Measurements from ENCODE around the gene ATOH7.
"Not testable (repeated sequence)": the region's sequence is repeated elsewhere in the genome, so short reads cannot be mapped to it uniquely, and the experiment has no call there.

ATOH7 gene

DNA sequence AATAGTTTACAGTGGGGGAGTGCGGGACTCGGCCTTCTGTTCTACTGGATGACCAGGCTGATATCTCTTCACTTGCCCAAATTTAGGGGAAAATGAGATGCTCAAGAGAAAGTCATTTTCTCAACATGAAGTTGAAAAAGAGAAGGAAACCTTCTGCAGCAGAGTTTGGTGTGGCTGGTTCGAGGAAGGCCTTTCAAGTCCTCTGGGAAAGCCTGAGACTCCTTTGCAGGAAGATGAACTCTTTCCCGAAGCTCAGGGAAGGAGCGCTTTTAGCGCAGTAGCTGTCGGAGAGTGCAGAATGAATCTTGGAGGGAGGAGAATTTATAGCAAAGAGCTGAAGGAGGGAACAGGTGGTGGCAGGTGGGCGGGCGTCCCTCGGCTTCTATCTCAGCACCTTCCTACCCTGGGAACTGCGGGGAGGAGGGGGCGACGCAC lies at the start of gene ATOH7:
TSS of gene ATOH7 (minus strand) at position 297 of the 435 bp plus-strand sequence. CDS start 436 bp downstream, outside the sequence.
- DNase-seq (ENCODE audit: low read depth), result no peak
- H3K4me3 ChIP-seq (replicated peaks; ENCODE audit: low read depth, low read length), result peak within 1 kb of the TSS; percentile 62
- no peak for TF ChIP-seq CTCF (IDR thresholded peaks at IDR 0.05; ENCODE audit: low read length, missing control alignments)

DNA sequence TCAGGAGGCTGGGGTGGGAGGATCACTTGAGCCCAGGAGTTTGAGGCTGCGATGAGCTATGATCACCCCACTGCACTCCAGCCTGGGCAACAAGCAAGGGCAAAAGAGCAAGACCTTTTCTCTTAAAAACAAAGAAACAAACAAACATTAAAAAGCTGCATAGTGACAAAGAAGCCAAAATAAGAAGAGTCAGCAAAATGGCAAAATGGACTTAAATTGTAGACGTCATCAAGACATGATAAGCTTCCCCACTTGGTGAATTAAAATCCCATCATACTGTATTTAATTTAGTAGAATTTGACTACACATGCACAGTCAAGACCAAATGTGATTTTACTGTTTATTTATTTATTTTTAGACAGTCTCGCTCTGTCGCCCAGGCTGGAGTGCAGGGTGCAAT lies 48.8 kb upstream of the ATOH7 start:
- no peak for TF ChIP-seq CTCF (IDR thresholded peaks at IDR 0.05; ENCODE audit: low read length, missing control alignments)
- no peak for DNase-seq (ENCODE audit: low read depth)
- no peak overlapping the region for H3K4me3 ChIP-seq (replicated peaks; ENCODE audit: low read depth, low read length)

DNA sequence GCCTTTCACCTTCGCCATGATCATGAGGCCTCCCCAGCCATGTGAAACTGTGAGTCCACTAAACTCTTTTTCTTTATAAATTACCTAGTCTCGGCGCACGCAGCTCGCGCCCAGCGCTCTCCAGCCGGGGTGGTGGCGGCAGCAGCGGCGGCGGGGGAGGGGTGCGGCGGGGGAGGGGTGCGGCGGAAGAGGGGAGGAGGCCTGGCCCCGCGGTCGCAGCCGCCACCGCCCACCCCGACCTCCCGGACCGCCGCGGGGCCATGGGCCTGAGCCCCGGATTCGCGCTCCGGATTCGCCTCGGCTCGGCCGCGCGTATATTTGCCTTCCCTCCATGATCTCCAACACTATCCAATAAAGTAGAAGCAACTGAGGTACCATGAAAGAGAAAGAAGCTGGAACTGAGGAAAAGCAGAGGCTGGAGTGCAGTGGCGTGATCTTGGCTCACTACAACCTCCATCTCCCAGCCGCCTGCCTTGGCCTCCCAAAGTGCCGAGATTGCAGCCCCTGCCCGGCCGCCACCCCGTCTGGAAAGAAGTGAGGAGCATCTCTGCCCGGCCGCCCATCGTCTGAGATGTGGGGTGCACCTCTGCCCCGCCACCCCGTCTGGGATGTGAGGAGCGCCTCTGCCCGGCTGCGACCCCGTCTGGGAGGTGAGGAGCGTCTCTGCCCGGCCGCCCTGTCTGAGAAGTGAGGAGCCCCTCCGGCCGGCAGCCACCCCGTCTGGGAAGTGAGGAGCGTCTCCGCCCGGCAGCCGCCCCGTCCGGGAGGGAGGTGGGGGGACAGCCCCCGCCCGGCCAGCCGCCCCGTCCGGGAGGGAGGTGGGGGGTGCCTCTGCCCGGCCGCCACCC lies 47.2 kb upstream of the ATOH7 start:
- not testable (repeated sequence) for H3K4me3 ChIP-seq (replicated peaks; ENCODE audit: low read depth, low read length); DNase-seq (ENCODE audit: low read depth)

DNA sequence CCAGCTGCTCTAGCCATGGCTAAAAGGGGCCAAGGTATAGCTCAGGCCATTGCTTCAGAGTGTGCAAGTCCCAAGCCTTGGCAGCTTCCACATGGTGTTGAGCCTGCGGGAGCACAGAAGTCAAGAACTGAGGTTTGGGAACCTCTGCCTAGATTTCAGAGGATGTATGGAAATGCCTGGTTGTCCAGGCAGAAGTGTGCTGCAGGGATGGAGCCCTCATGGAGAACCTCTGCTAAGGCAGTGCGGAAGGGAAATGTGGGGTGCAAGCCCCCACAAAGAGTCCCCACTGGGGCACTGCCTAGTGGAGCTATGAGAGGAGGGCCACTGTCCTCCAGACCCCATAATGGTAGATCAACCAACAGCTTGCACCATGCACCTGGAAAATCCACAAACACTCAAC lies 45.9 kb upstream of the ATOH7 start:
- not testable (repeated sequence) for DNase-seq (ENCODE audit: low read depth); H3K4me3 ChIP-seq (replicated peaks; ENCODE audit: low read depth, low read length)

DNA sequence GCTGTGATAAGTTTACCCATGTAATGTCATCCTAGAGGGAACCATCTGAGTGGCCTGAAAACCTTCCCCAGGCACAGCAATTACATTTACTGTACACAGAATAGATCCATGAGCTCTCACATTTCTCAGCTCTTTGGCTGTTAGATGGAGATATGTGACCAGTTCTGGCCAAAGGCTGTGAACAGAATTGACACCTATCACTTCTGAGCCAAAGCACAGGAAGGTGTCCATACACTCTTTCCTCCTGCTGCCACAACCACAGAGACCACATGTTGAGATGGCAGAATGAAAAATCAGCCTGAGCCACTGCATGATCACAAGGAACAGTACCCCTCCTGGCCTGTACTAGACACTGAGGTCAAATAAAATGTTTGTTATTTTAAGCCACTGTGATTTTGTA lies 44.3 kb upstream of the ATOH7 start:
- no peak for TF ChIP-seq CTCF (IDR thresholded peaks at IDR 0.05; ENCODE audit: low read length, missing control alignments)
- DNase-seq (ENCODE audit: low read depth), result no peak
- H3K4me3 ChIP-seq (replicated peaks; ENCODE audit: low read depth, low read length), result no peak overlapping the region

DNA sequence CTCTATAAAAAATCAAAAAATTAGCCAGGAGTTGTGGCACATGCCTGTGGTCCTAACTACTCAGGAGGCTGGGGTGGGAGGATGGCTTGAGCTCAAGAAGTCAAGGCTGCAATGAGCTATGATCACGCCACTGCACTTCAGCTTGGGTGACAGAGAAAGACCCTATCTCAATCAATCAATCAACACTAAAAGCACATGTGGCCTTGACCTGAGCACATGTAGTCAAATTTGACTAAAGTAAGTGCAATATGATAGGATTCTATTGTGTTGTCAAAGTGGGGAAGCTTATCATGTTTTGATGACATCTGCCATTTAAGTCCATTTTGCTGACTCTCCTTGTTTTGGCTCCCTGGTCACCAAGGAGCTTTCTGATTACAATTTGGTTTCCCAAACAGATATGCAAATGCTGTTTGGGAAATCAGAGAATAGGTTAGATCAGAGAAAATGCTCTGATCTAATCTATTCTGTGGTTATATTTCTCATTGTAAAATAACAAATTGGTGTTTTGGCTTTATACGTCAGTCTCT lies 43.8 kb upstream of the ATOH7 start:
- no peak for TF ChIP-seq CTCF (IDR thresholded peaks at IDR 0.05; ENCODE audit: low read length, missing control alignments)
- H3K4me3 ChIP-seq (replicated peaks; ENCODE audit: low read depth, low read length), result no peak overlapping the region
- DNase-seq (ENCODE audit: low read depth), result no peak

- no peak for DNase-seq (ENCODE audit: low read depth)
- TF ChIP-seq CTCF (IDR thresholded peaks at IDR 0.05; ENCODE audit: low read length, missing control alignments), result no peak
- H3K4me3 ChIP-seq (replicated peaks; ENCODE audit: low read depth, low read length), result no peak overlapping the region
Observed at GRCh38 chr10:68272833-68273232, 40.9 kb upstream of the ATOH7 start.
